Testis (tissue), 2 donors: ENCODE data around the gene MYH14.
"Not testable (repeated sequence)": the region's sequence is repeated elsewhere in the genome, so short reads cannot be mapped to it uniquely, and the experiment has no call there.

ENCODE experiments used
- POLR2A ChIP-seq: fragments of 450-650 bp; IDR thresholded peaks from one replicate; pipeline ENCODE4 v1.6.1; 2017; ENCODE audit warnings: antibody characterized with exemption, mild to moderate bottlenecking, moderate library complexity
- TF ChIP-seq, protein P1 (sequence below), 3 experiments: fragments of 450-650 bp in 2 of 3; fragments of 200-600 bp in 1 of 3; sonication (generic) in 1 of 3; IDR thresholded peaks; one replicate each; pipeline ENCODE4 v1.5.1; 2016 to 2019; ENCODE audit warnings: antibody characterized with exemption in 3 of 3, mild to moderate bottlenecking in 2 of 3, moderate library complexity in 1 of 3

DNA sequence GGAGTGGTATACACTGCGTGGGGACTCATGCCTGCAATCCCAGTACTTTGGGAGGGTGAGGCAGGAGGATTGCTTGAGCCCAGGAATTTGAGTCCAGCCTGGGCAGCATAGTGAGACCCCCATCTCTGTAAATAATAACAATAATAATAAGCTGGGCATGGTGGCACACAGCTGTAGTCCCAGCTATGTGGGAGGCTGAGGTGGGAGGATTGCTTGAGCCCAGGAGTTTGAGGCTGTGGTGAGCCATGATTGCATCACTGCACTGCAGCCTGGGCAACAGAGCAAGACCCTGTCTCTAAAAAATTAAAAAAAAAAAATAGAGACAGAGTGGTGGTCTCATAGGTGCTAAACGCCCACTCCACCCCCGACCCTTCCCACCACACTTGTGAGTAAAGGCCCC lies 28.0 kb downstream of the MYH14 start:
- TF ChIP-seq, protein P1, sequence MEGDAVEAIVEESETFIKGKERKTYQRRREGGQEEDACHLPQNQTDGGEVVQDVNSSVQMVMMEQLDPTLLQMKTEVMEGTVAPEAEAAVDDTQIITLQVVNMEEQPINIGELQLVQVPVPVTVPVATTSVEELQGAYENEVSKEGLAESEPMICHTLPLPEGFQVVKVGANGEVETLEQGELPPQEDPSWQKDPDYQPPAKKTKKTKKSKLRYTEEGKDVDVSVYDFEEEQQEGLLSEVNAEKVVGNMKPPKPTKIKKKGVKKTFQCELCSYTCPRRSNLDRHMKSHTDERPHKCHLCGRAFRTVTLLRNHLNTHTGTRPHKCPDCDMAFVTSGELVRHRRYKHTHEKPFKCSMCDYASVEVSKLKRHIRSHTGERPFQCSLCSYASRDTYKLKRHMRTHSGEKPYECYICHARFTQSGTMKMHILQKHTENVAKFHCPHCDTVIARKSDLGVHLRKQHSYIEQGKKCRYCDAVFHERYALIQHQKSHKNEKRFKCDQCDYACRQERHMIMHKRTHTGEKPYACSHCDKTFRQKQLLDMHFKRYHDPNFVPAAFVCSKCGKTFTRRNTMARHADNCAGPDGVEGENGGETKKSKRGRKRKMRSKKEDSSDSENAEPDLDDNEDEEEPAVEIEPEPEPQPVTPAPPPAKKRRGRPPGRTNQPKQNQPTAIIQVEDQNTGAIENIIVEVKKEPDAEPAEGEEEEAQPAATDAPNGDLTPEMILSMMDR (IDR thresholded peaks at IDR 0.05) = not testable (repeated sequence)
- TF ChIP-seq POLR2A = not testable (repeated sequence)
